DMS53 (cell line): ENCODE data around the gene NASP.

Experiments
- DNase-seq: peaks from one replicate; lab custom pipeline; 2025; lab: John Stamatoyannopoulos, UW

NASP gene, protein sequence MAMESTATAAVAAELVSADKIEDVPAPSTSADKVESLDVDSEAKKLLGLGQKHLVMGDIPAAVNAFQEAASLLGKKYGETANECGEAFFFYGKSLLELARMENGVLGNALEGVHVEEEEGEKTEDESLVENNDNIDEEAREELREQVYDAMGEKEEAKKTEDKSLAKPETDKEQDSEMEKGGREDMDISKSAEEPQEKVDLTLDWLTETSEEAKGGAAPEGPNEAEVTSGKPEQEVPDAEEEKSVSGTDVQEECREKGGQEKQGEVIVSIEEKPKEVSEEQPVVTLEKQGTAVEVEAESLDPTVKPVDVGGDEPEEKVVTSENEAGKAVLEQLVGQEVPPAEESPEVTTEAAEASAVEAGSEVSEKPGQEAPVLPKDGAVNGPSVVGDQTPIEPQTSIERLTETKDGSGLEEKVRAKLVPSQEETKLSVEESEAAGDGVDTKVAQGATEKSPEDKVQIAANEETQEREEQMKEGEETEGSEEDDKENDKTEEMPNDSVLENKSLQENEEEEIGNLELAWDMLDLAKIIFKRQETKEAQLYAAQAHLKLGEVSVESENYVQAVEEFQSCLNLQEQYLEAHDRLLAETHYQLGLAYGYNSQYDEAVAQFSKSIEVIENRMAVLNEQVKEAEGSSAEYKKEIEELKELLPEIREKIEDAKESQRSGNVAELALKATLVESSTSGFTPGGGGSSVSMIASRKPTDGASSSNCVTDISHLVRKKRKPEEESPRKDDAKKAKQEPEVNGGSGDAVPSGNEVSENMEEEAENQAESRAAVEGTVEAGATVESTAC

DNA sequence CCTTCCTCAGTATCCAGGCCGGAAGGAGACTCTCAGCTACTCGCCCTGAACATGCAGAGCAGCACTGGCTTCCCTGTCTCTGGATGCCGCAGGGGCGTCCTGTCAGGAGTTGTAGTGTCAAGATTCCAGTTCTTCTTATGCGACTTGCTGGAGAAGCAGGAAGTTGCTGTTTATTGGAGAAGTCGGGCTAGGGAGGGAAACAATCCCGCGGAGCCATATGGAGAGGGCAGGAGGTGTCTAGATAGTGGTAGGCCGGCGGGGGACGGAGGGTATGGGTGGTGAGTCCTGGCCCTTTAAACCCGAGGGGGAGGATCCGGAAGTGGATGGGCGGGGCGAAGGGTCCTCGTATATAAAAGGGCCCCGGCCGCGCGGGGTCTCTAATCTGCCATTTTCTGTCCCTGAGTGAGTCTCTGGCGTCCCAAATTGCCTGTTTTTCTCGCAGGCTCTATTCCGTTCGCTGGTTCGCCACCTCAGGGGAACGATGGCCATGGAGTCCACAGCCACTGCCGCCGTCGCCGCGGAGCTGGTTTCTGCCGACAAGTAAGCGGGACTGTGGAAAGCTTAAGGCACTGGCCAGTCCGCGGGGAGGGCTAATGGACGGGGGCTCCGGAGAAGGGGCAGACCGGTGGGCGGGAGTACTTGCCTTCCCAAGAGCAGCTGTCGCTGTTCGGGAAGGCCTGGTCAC, at the start of gene NASP:
TSS of gene NASP (plus strand) at position 376 of the 685 bp plus-strand sequence. CDS start at position 482, 106 bp downstream.
- DNase-seq: peak; percentile 92

DNA sequence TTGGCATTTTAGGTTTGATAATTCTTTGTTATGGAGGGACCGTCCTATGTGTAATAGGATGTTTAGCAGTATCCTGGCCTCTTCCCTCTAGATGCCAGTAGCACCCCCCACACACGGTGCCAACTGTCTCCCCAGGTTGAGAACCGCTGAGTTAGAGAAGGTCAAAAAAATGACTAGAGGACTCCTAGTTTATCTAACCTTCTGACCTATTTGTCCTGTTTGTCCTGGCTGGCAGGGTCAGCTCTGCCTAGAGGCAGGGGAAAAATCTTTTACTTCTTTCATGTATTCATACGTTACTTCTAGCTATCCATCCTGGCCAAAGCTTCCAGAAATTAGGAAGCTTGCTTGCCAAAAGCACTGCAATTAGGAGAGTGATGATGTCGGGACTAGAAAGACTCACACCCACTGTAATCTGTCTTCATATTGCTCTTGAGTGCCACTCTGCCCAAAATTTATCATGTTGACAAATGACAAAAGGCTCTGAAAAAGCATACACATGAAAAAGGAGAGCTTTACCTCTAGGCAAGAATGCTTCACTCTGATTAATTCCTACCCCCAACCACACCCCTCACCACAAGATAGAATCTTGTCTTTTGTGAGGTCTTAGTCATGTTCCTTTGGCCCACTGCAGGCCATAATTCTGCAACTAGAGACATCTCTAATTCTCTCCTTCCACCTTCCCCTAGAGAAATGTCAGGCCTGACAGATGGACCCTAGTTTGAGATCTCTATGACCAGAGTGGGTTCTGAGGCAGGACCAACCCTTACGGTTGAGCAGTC, 47.7 kb upstream of the NASP start:
- DNase-seq: no peak

DNA sequence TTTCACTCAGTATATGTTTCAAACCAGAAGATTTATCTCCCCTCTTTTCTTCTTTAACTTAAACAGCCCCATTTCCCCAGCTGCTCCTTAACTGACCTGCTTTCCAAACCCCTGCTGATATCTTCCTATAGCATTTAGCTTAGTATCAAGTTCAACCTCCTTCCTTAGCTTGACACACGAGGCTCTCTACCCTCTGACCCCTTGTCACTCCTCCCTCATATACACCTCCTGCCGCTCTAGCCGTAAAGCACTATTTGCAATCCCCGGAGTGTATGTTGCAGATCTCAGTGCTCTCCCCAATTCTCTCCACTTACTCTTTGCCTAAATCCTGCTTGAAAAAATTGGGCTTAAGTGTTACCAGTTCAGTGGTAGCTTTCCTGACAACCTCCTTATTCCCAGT, 47.0 kb upstream of the NASP start:
- no peak for DNase-seq

DNA sequence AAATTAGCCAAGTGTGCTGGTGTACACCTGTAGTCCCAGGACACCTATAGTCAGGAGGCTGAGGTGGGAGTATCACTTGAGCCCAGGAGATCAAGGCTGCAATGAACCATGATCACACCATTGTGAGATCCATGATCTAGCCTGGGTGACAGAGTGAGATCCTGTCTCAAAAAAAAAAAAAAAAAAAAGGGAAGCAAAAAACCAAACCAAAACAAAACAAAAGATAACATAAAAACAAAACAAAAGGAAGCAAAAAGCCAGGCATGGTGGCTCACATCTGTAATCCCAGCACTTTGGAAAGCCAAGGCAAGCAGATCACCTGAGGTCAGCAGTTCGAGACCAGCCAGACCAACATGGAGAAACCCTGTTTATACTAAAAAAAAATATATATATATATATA, 42.6 kb upstream of the NASP start:
- no peak for DNase-seq

DNA sequence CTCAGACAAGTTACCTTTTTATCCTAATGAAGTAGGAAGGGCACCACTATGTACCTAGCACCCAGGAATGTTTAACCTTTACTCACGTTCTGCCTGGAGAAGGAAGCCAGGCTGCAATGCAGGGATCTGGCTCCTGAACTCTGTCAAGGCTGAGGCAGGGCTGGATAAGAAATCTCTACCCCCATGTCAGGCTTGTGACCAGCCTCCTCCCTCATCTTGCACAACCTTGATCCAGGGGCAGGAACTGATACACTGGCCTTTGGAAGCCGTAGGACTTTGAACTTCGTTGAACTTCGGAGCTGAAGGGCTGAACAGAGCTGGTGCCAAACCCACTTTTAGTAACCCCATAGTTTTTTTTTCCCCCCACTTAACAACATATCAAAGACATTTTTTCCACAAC, 41.2 kb upstream of the NASP start:
- no peak for DNase-seq

DNA sequence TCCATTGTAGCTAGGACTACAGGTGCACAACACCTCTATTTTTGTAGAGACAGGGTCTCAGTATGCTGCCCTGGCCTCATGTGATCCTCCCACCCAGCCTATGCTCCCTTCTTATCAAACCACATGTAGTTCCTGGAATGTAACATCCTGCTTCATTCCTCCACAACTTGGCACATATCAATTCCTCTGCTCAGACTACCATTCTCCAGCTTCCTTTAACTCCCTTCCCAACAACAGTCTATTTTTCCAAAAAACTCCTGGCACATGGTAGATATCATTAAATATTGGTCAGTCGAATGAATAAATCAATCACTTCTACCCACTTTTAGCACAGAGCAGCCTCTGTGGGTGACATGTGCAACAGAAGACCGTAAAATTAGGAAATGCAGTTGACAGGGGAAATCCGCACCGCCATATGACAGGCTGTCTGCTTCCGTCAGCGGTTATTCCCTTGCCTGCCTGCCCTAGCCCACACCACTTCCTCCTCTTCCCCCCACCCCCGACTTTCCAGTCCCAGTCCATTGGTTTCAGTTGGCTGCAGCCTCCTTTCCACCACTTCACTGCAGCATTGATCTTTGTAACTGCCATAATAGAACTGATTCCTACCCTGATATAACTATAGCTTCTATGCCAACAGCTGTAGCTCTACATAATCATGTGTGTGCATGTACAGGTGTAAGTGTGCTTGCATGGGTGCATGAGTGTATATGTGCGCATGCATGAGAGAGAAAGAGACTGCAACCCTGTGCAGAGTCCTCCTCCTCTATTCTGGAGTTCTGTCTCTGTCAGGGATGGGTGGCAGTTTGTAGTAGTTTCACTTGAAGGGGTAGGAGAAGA, 40.0 kb upstream of the NASP start:
- DNase-seq: no peak

DNA sequence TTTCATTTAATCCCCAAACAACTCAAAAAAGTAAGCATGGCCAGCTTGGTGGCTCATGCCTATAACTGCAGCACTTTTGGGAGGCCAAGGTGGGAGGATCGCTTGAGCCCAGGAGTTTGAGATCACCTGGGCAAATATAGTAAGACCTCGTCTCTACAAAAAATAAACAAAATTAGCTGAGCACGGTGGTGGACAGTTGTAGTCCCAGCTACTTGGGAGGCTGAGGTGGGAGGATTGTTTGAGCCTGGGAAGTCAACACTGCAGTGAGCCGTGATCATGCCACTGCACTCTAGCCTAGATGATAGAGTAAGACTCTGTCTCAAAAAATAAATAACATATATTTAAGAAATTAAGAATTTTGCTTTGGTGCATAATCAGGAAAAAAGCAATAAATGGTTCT, 39.3 kb upstream of the NASP start:
- DNase-seq: no peak

DNA sequence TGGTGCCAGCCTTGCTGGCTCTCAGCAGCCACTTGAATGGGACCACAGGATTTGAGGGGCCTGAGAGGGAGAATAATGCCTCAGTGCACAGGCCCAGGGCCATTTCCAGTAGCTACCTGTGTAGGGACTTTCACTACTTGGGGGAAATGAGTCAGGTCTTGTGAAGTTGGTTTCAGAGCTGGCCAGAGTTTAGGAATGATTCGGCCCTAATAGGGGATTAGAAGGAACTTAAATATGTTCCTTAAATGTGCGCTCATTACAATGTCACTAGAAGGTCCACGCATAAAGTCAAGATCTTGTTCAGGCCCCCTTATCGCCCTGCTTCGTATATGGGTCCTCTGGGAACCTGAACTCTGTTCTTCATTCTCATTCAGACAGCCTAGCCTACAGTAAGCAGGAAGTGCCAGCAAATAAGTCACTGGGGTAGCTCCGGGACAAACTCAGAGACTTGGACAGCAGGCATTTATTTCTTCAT, 38.8 kb upstream of the NASP start:
- no peak for DNase-seq

DNA sequence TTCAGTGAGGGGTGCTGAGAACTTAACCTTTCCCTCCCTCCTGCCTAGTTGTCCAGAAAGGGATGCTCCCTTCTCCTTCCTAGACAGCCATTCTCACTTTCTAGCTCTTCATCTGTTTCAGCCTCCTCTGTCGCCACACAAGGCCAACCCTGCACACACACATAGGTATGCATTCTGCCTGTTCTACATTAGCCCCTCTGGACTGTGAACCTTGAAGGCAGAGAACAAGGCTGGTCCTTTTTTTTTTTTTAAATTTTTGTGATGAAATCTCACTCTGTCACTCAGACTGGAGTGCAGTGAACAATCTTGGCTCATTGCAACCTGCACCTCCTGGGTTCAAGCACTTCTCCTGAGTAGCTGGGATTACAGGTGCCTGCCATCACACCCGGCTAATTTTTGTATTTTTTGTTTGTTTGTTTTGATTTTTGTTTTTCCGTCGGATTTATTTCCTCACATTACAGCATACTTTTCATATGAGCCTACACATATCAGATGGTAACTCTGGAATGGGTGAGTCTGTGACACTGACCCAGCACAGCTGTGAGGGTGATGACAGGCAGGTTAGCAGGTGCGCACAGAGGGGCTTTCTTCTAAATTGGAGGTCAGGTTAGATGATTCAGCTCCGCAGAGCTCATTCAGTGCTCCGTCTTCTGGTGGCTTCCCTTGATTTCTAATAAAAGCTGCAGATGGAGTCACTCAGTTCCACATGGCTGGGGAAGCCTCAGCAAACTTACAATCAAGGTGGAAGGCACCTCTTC, 38.1 kb upstream of the NASP start:
- DNase-seq: no peak

DNA sequence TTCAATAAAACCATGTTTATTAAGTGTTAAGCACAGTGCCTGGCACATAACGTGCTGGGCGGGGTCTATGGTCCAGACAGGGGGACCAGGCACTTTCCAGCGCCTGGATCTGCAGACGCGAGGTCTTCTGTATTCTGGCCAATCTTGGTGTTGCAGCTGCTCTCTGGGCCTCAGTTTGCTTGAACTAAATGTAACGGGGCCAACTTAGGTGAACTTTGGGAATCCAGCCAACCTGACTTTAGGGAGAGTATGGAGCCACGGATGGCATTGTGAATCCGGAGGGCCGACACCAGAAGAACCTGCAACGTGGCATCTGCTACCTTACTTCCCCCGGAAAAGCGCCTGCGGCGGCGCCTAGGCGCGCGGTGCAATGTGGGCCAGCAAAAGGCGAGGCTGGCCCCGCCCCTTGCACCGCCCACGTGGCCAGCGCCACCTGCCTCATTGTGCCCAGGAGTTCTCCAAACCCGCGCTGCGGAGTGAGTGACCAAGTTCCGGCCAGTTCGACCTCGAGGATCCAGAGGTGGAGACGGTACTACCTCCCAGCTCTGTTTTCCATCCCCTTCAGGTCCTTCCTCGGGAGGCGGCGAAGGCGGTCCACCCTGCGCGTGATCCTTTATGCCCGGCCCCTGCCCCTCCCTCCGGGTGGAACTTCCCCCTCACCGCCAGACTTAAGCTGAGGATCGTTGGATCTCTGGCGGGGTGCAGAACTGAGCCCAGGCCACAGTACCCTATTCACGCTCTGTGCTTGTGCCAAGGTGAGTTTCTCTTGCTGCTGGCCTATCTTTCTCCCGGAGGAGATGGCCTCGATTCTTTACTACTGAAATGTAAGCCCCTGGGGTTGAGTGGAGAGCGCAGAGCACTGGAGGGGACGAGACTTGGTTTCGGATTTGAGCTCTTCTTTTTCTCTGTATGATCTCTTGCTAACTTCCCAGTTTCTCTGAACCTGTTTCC, 33.2 kb upstream of the NASP start, which contains the start of gene AKR1A1:
TSS of gene AKR1A1 (plus strand) at position 426 of the 951 bp plus-strand sequence. CDS start 10,969 bp downstream, outside the sequence.
- peak; percentile 97 for DNase-seq

DNA sequence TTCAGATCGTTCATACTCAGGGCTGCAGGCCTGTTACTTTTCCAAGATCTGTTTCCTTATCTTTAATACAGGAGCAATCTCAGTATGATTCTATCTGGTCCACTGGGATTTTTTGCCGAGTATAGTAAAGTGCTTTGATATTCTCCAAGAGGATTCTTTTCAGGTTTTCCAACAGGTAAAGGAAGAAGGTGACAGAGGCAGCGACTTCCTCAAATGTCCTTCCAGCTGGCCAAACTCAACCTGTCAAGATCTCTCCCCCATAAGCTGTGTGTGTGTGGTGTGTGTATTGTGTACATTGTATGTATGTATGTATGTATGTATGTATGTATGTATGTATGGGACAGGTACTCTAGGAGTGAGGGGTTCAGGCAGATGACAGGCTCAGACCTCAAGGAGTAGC, 32.2 kb upstream of the NASP start:
- DNase-seq: peak; percentile 40

DNA sequence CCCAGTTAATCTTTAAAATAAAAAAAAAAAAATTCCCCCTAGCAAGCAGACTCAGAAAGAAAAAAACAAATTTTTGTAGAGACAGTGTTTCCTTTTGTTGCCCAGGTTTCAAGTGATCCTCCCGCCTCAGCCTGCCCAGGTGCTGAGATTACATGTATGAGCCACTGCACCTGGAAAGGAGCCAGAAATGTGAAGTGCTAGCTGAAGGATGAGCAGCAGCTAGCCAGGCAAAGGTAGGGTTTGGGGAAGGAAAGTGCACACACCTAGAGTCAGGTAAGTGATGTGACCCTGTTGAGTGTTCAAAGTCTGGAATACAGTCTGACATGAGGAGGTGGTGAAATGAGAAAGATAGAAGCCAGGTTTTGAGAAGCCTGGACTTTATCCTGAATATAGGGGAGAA, 31.5 kb upstream of the NASP start:
- DNase-seq: peak; percentile 93

DNA sequence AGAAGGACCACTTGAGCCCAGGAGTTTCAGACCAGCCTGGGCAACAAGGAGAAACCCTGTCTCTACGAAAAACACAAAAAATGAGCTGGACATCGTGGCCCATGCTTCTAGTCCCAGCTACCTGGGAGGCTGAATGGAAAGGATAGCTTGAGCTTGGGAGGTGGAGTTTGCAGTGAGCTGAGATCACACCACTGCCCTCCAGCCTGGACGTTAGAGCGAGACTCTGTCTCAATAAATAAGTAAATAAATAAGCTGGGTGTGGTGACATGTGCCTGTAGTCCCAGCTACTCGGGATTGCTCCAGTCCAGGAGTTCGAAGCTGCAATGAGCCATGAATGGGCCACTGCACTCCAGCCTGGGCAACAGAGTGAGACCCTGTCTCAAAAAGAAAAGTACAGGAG, 29.6 kb upstream of the NASP start:
- no peak for DNase-seq

DNA sequence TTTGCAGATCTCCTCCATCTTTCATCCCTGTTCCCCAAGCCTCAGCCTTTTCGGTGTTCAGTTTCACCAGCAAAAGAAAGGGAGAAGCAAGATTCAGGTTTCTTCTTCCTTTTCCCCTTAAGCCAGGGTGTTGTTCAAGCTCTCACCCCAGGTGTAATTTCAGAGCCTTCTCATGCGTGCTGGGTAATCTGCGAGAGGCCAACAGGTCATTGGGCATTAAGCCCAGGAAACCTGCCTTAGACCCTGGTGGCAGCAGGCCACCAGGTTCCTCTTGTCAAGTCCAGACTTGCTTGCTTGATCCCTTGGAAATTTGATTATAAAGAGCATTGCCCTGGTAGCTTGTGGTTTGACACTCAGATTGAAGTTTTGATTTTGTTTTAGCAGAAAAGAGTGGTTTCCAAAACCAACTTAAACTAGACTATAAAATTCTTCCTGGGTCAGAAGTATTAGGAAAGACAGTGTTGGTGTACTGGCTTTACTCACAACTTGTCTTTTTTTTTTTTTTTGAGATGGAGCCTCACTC, 26.4 kb upstream of the NASP start:
- DNase-seq: no peak

DNA sequence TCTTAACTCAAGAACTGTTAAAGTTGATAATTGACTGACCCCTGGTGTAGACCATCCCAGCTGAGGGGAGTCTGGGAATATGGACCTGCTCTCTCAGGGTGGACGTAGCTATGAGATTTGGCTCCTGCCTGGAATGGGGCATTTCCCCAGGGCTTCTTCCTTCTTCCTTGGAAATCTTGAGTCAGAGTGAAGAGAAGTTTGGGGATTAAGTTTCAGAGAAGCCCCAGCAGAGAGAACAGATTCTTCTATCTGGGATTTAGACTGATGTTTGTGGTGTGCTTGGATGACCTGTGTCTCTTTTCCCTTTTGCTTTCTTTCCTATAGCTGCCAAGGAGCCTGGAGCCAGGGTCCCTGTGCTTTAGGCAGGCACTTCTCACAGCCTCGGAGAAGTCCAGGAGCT, 20.0 kb upstream of the NASP start:
- DNase-seq: no peak

DNA sequence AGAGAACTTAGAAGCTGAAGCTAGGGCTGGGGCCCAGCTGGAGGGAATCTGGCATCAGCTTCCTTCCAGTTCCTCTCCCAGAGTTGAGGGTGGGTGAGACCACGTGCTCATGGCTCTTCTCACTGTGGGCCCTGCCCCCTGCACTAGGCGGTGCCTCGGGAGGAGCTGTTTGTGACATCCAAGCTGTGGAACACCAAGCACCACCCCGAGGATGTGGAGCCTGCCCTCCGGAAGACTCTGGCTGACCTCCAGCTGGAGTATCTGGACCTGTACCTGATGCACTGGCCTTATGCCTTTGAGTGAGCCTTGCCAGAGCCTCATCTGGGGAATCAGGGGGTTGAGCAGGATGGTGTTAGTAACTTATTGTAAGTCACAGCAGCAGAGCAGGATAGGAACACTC, 17.1 kb upstream of the NASP start:
- no peak for DNase-seq

DNA sequence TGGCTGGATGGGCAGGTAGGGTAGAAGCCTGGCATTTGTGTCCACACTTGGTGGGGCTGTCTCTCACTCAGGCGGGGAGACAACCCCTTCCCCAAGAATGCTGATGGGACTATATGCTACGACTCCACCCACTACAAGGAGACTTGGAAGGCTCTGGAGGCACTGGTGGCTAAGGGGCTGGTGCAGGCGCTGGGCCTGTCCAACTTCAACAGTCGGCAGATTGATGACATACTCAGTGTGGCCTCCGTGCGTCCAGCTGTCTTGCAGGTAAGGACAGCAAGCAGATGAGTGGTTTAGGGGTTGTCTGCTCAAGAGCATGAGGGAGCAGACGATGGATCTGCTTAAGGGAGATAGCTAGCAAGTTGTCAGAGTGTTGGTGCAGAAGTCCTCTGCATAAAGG, 15.9 kb upstream of the NASP start:
- no peak for DNase-seq

DNA sequence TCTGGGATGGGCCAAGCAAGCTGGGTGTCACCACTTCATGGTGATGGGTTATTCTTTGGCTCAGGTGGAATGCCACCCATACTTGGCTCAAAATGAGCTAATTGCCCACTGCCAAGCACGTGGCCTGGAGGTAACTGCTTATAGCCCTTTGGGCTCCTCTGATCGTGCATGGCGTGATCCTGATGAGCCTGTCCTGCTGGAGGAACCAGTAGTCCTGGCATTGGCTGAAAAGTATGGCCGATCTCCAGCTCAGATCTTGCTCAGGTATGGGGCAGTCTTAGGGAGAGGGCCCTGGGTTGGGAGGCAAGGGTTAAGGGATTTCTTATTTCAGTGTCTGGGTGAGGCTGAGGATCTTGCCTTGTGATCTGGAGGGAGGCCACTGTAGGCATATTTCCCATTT, 15.4 kb upstream of the NASP start:
- DNase-seq: no peak

DNA sequence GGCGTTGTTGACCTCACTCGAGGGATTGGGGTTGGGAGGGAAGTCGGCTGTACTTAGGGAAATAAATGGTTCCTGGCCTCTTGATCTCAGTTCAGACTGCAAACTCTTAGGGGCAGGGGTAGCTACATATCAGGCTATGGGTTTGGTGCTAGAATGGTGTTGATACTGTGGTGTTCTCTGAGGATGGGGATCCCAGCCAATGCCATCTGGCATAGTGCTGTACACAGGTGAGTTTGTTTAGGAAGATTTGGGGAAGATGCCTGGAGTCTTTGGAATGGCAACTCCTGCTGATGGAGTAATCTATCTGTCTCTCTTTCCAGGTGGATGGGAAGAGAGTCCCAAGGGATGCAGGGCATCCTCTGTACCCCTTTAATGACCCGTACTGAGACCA, 14.3 kb upstream of the NASP start:
- no peak for DNase-seq
